HepG2 (cell line): ENCODE measurements around the gene PARD3. TPM values are rescaled to one million over a fixed set of nuclear protein-coding genes. Genes with fewer than 3 reads are reported as not detected.

ENCODE experiments used
- ATAC-seq: fragments of 200-7000 bp; cut with Tn5 transposase; 3 replicates; pipeline ENCODE4 v1.9.1; 2020; ENCODE audit warnings: mild to moderate bottlenecking, moderate library complexity
- BruUV-seq: library from RNA; stranded (reverse); fragments of 400-500 nt; replicated peaks from 2 replicates; lab custom pipeline; 2021; lab: Mats Ljungman, UMichigan
- CTCF ChIA-PET: fragments of 300-600 bp; formaldehyde crosslinking; extraction: SDS; loops from one replicate; lab custom pipeline; 2021; ENCODE audit warnings: low total read pairs, inconsistent platforms, low intra/inter-chr PET ratio; lab: Yijun Ruan, JAX
- POLR2A ChIA-PET: fragments of 350-600 bp; sonication (Branson Sonifier 250); formaldehyde crosslinking; loops from one replicate; lab custom pipeline; 2020; ENCODE audit warnings: antibody characterized with exemption, inconsistent platforms; lab: Yijun Ruan, JAX
- DNase-seq: peaks from one replicate; pipeline ENCODE4 v3.0.0-alpha.2; 2015; ENCODE audit warnings: low spot score
- FAIRE-seq: peaks from 3 replicates; lab custom pipeline; 2011; peaks lifted over from hg19 to GRCh38; lab: Jason Lieb, UNC
- H2AFZ ChIP-seq: one replicate; pipeline ENCODE4 v1.6.1; 2011; ENCODE audit warnings: low read length, inconsistent platforms
- H3K27ac ChIP-seq: fragments of 300-600 bp; 3 replicates; pipeline ENCODE4 v1.8.0; 2011; ENCODE audit warnings: mixed run types, mild to moderate bottlenecking, mixed read lengths, low read length, inconsistent platforms; ENCODE audit not compliant: insufficient read depth; ENCODE audit errors: extremely low read length
- H3K27me3 ChIP-seq, 2 experiments: fragments of 200-600 bp in 1 of 2; 2 replicates in 1 of 2; 3 replicates in 1 of 2; pipeline versions ENCODE4 v1.6.0 to v1.8.0; 2011; ENCODE audit warnings: low read length in 2 of 2, mild to moderate bottlenecking in 2 of 2, moderate library complexity in 2 of 2, inconsistent platforms in 1 of 2; ENCODE audit not compliant: insufficient read depth in 2 of 2, control insufficient read depth in 1 of 2
- H3K36me3 ChIP-seq, 2 experiments: fragments of 200-600 bp in 1 of 2; replicated peaks in 1 of 2; 2 replicates in 1 of 2; 3 replicates in 1 of 2; pipeline versions ENCODE4 v1.5.1 to v1.8.0; 2011; ENCODE audit warnings: low read length in 2 of 2, inconsistent platforms in 1 of 2; ENCODE audit not compliant: insufficient read depth in 2 of 2, control insufficient read depth in 1 of 2
- H3K4me1 ChIP-seq: 2 replicates; pipeline ENCODE4 v1.5.1; 2012; ENCODE audit warnings: low read length, inconsistent platforms; ENCODE audit not compliant: insufficient read depth
- H3K4me2 ChIP-seq: 2 replicates; pipeline ENCODE4 v1.6.0; 2011; ENCODE audit warnings: low read depth, low read length, inconsistent platforms
- H3K4me3 ChIP-seq, 3 experiments: fragments of 200-600 bp in 1 of 3; sonication (generic), shearing (Covaris generic) in 1 of 3; replicated peaks in 1 of 3; 2 replicates each; pipeline ENCODE4 v1.5.1; 2011 to 2016; ENCODE audit warnings: low read length in 3 of 3, inconsistent platforms in 2 of 3, low read depth in 2 of 3, mild to moderate bottlenecking in 2 of 3, control low read depth in 1 of 3, mixed read lengths in 1 of 3; ENCODE audit not compliant: insufficient read depth in 1 of 3
- H3K79me2 ChIP-seq: one replicate; pipeline ENCODE4 v1.6.1; 2011; ENCODE audit warnings: low read length, inconsistent platforms; ENCODE audit not compliant: insufficient read depth
- H3K9ac ChIP-seq: 2 replicates; pipeline ENCODE4 v1.6.0; 2011; ENCODE audit warnings: mild to moderate bottlenecking, low read depth, low read length, inconsistent platforms; ENCODE audit not compliant: insufficient read depth
- H3K9me3 ChIP-seq: 2 replicates; pipeline ENCODE4 v1.5.1; 2012; ENCODE audit warnings: mild to moderate bottlenecking, low read length
- H4K20me1 ChIP-seq: 2 replicates; pipeline ENCODE4 v1.6.0; 2011; ENCODE audit warnings: inconsistent platforms, mild to moderate bottlenecking, low read length, moderate library complexity; ENCODE audit not compliant: insufficient read depth
- ETV6 ChIP-seq: sonication (generic); formaldehyde crosslinking; conservative IDR thresholded peaks from 2 replicates; pipeline ENCODE4 v1.4.0; 2020; ENCODE audit warnings: missing genetic modification reagents
- KLF6 ChIP-seq: IDR thresholded peaks from 2 replicates; pipeline ENCODE4 v1.8.0; 2016; ENCODE audit warnings: missing biosample characterization, missing genetic modification reagents
- MAFF ChIP-seq: IDR thresholded peaks from 2 replicates; pipeline ENCODE4 v1.6.1; 2011; ENCODE audit warnings: low read depth, low read length, improper control_type of control experiment
- MAFK ChIP-seq, 2 experiments: IDR thresholded peaks in 1 of 2; conservative IDR thresholded peaks in 1 of 2; 2 replicates each; pipeline ENCODE4 v1.6.1; 2011; ENCODE audit warnings: improper control_type of control experiment in 2 of 2, low read length in 2 of 2
- MEF2D ChIP-seq: sonication (generic); formaldehyde crosslinking; IDR thresholded peaks from 2 replicates; pipeline ENCODE4 v1.5.1; 2020; ENCODE audit warnings: mild to moderate bottlenecking, missing genetic modification reagents
- SP140L ChIP-seq: sonication (generic); formaldehyde crosslinking; IDR thresholded peaks from 2 replicates; pipeline ENCODE4 v1.4.0; 2020; ENCODE audit warnings: missing genetic modification reagents, borderline replicate concordance
- ZNF30 ChIP-seq: sonication (generic); formaldehyde crosslinking; IDR thresholded peaks from 2 replicates; pipeline ENCODE4 v1.5.0; 2020; ENCODE audit warnings: mild to moderate bottlenecking, missing genetic modification reagents
- WGBS: methylation state at CpG from one replicate; pipeline ENCODE4 v1.1.6; 2017; ENCODE audit warnings: low lambda C conversion rate; 5-methylcytosine and 5-hydroxymethylcytosine counted together
- in situ Hi-C: cut with HindIII; loops from 2 replicates; pipeline ENCODE4 v1.10.0; 2017; ENCODE audit warnings: low pct_unique_long_range_greater_than_20kb; ENCODE audit not compliant: extremely low pct_ligation_motif_present
- intact Hi-C: fragments of 100-400 bp; cut with micrococcal nuclease; formaldehyde crosslinking; loops from one replicate; pipeline ENCODE4 v1.10.0; 2022; ENCODE audit not compliant: unreplicated experiment
- polyA plus RNA-seq, 8 experiments: library from polyadenylated mRNA; depleted of rRNA in 3 of 8; stranded (reverse) in 7 of 8; unstranded in 1 of 8; fragments of >200 nt; fragmentation: Illumina TruSeq in 4 of 8; extraction: Trizol in 4 of 8; gene quantifications; 2 replicates each; pipeline versions ENCODE4 v1.2.1 to v1.2.3, GENCODE V29; 2011 to 2016; ENCODE audit warnings: low read depth in 4 of 8, missing spikeins in 1 of 8, mixed read lengths in 1 of 8; ENCODE audit not compliant: insufficient read depth in 1 of 8
- total RNA-seq, 5 experiments: library from RNA; depleted of rRNA; stranded (reverse); fragments of >200 nt; fragmentation: Illumina TruSeq; extraction: Trizol; gene quantifications; 2 replicates each; pipeline ENCODE4 v1.2.3, GENCODE V29; 2016; ENCODE audit warnings: low read depth in 1 of 5
- TF ChIP-seq, protein P1 (sequence below): IDR thresholded peaks from 2 replicates; pipeline ENCODE4 v1.6.1; 2016
- TF ChIP-seq, protein P2 (sequence below): sonication (generic); formaldehyde crosslinking; conservative IDR thresholded peaks from 2 replicates; pipeline ENCODE4 v1.8.1; 2023; ENCODE audit warnings: missing genetic modification reagents

The PARD3 gene
- total and polyA plus RNA-seq, 2 of the 13 experiments (the other 11 are each of a cell fraction or from before 2014, with no cell fraction given), result 40.9 to 60.0 TPM

DNA sequence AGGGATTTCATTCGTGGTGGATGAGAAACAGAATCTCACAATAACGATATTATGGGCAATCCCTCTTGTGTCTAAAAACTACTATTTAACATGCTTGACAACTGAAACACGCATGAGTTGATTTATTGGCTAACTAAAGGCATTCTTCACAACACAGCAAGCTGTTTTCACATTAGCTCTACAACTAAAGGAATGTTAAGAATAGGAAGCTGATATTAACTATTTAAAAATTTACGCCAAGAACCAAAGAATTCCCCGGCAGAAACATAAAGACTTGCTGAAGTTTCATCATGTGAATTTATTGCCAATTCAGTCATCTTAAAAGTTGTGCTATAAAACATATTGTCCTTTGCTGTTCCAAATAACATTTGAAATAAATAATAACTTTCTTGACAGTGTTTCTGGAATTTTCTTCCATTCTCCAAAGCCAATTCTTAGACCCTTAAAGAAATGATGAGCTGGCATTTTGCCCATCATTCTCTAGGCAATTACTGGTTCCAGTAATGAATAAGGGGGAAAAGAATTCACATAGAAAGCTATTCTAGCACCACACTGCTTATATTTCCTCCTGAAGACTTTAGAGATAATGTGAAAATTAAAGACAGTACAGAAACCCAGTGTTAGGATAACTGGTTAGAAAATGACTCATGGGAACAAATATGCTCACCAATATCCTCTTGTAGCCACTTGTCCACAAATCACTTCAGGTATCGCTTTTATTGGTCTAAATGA, 233.1 kb downstream of the PARD3 start:
- H2AFZ ChIP-seq, result no peak overlapping the region
- ATAC-seq, result no peak
- 0 out of 2 replicates have a peak, but pooled peaks cover 5% of the 10 kb centered on the region for H4K20me1 ChIP-seq
- WGBS, result 95% methylated on average over 6 of the region's 6 CpGs
- no peak for TF ChIP-seq ZNF30 (CRISPR knock-in tag)
- no peak for TF ChIP-seq SP140L (CRISPR knock-in tag)
- no peak for TF ChIP-seq MEF2D (CRISPR knock-in tag)
- TF ChIP-seq MAFK (conservative IDR thresholded peaks at IDR 0.05 in 1 of 2, IDR thresholded peaks at IDR 0.05 in 1 of 2; ENCODE audit: low read length in 2 of 2), result peak; percentile 93
- TF ChIP-seq ETV6, result no peak
- TF ChIP-seq, protein P1, sequence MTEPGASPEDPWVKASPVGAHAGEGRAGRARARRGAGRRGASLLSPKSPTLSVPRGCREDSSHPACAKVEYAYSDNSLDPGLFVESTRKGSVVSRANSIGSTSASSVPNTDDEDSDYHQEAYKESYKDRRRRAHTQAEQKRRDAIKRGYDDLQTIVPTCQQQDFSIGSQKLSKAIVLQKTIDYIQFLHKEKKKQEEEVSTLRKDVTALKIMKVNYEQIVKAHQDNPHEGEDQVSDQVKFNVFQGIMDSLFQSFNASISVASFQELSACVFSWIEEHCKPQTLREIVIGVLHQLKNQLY (CRISPR knock-in tag), result no peak
- TF ChIP-seq MAFF, result peak; percentile 89
- TF ChIP-seq, protein P2, sequence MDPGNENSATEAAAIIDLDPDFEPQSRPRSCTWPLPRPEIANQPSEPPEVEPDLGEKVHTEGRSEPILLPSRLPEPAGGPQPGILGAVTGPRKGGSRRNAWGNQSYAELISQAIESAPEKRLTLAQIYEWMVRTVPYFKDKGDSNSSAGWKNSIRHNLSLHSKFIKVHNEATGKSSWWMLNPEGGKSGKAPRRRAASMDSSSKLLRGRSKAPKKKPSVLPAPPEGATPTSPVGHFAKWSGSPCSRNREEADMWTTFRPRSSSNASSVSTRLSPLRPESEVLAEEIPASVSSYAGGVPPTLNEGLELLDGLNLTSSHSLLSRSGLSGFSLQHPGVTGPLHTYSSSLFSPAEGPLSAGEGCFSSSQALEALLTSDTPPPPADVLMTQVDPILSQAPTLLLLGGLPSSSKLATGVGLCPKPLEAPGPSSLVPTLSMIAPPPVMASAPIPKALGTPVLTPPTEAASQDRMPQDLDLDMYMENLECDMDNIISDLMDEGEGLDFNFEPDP (CRISPR knock-in tag), result no peak
- no peak for TF ChIP-seq KLF6 (CRISPR knock-in tag)
- no TSS peak for BruUV-seq
- ChIA-PET CTCF (no interaction called here), POLR2A (no interaction called here)
- H3K27ac ChIP-seq, result no peak overlapping the region
- H3K9ac ChIP-seq, result no peak overlapping the region
- no peaks in the 10 kb centered on the region for H3K9me3 ChIP-seq
- H3K4me3 ChIP-seq, result no peak overlapping the region
- no peaks in the 10 kb centered on the region for H3K79me2 ChIP-seq
- no peak overlapping the region for H3K4me2 ChIP-seq
- no peak for DNase-seq
- H3K27me3 ChIP-seq, result no peaks in the 10 kb centered on the region
- no peaks in the 10 kb centered on the region; a peak in 1 of 5 replicates for H3K36me3 ChIP-seq
- no peak for FAIRE-seq
- in situ Hi-C loops, result no loop called here
- no peaks in the 10 kb centered on the region for H3K4me1 ChIP-seq
- intact Hi-C loops, result no loop called here
